Osteoblast (primary cell): Measurements from ENCODE around the gene DNAJB2. TPM values are rescaled to one million over a fixed set of nuclear protein-coding genes. Genes with fewer than 3 reads are reported as not detected.

ENCODE experiments used
- DNase-seq: peaks from one replicate; pipeline ENCODE4 v3.0.0; 2011; ENCODE audit warnings: low spot score, mixed read lengths; ENCODE audit not compliant: insufficient read length; ENCODE audit errors: missing footprints
- H2AFZ ChIP-seq: 2 replicates; pipeline ENCODE4 v1.6.0; 2011; ENCODE audit warnings: mild to moderate bottlenecking, low read length
- H3K27ac ChIP-seq: 2 replicates; pipeline ENCODE4 v1.5.1; 2011; ENCODE audit warnings: mild to moderate bottlenecking, low read depth, low read length, moderate library complexity
- H3K27me3 ChIP-seq: 2 replicates; pipeline ENCODE4 v1.6.0; 2012; ENCODE audit warnings: mild to moderate bottlenecking, control low read depth, inconsistent platforms, low read length, moderate library complexity; ENCODE audit not compliant: insufficient read depth
- H3K36me3 ChIP-seq: 2 replicates; pipeline ENCODE4 v1.5.1; 2011; ENCODE audit warnings: mild to moderate bottlenecking, low read length, control low read depth, moderate library complexity; ENCODE audit not compliant: insufficient read depth
- H3K4me1 ChIP-seq: 2 replicates; pipeline ENCODE4 v1.5.1; 2011; ENCODE audit warnings: mild to moderate bottlenecking, low read length, control low read depth, moderate library complexity; ENCODE audit not compliant: insufficient read depth
- H3K4me2 ChIP-seq: 2 replicates; pipeline ENCODE4 v1.6.0; 2011; ENCODE audit warnings: mild to moderate bottlenecking, low read length; ENCODE audit not compliant: insufficient read depth
- H3K4me3 ChIP-seq: fragments of 200-600 bp; sonication (generic); 3 replicates; pipeline ENCODE4 v1.5.1; 2012; ENCODE audit warnings: mild to moderate bottlenecking, low read length, inconsistent platforms; ENCODE audit not compliant: insufficient read depth
- H3K79me2 ChIP-seq: 2 replicates; pipeline ENCODE4 v1.6.0; 2012; ENCODE audit warnings: mild to moderate bottlenecking, low read length, control low read depth, inconsistent platforms; ENCODE audit not compliant: insufficient read depth
- H3K9me3 ChIP-seq: 2 replicates; pipeline ENCODE4 v1.5.1; 2011; ENCODE audit warnings: low read depth, low read length, control low read depth
- H4K20me1 ChIP-seq: 2 replicates; pipeline ENCODE4 v1.6.0; 2012; ENCODE audit warnings: mild to moderate bottlenecking, low read length, control low read depth; ENCODE audit not compliant: insufficient read depth
- small RNA-seq: library from RNA; depleted of rRNA; stranded (forward); fragments of <200 nt; gene quantifications from one replicate; pipeline ENCODE3, GENCODE V24; 2012
- total RNA-seq: library from RNA; depleted of rRNA; stranded (reverse); fragments of >200 nt; gene quantifications from 2 replicates; pipeline ENCODE4 v1.2.3, GENCODE V29; 2012
- TF ChIP-seq, protein P1 (sequence below): IDR thresholded peaks from 2 replicates; pipeline ENCODE4 v1.5.1; 2011; ENCODE audit warnings: mild to moderate bottlenecking, low read depth, low read length, moderate library complexity; ENCODE audit errors: extremely low read depth

The DNAJB2 gene
- total RNA-seq, 1 donor: 41.3 TPM

DNA sequence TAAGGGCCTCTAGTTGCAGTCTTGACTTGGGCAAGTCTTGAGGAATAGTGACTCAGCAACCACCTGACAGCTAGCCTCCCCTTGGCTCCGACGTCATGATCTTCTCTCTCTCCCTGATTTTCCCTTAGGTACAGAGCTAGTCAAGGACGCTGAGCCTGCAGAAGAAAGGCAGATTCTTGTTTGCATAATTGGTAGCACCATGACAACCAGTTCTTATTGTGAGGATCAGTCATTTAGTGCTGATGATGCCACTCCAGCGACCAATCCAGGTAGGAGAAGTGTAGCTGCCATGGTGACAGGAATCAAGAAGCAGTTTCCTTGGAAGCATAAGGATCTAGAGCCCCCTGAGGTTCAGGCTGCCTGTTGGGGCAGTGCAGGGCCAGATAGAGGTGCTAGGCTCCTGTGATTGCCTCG, 56.2 kb downstream of the DNAJB2 start:
- Histone ChIP-seq H3K4me1 (no peaks in the 10 kb centered on the region), H3K4me2 (no peak overlapping the region), H3K27ac (no peak overlapping the region), H3K9me3 (no peaks in the 10 kb centered on the region), H3K4me3 (no peak overlapping the region), H4K20me1 (no peaks in the 10 kb centered on the region), H2AFZ (no peak overlapping the region), H3K36me3 (no peaks in the 10 kb centered on the region), H3K27me3 (peaks cover 48% of the 10 kb centered on the region), H3K79me2 (no peaks in the 10 kb centered on the region)
- no peak for DNase-seq
- TF ChIP-seq, protein P1, sequence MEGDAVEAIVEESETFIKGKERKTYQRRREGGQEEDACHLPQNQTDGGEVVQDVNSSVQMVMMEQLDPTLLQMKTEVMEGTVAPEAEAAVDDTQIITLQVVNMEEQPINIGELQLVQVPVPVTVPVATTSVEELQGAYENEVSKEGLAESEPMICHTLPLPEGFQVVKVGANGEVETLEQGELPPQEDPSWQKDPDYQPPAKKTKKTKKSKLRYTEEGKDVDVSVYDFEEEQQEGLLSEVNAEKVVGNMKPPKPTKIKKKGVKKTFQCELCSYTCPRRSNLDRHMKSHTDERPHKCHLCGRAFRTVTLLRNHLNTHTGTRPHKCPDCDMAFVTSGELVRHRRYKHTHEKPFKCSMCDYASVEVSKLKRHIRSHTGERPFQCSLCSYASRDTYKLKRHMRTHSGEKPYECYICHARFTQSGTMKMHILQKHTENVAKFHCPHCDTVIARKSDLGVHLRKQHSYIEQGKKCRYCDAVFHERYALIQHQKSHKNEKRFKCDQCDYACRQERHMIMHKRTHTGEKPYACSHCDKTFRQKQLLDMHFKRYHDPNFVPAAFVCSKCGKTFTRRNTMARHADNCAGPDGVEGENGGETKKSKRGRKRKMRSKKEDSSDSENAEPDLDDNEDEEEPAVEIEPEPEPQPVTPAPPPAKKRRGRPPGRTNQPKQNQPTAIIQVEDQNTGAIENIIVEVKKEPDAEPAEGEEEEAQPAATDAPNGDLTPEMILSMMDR: no peak

Small RNA genes within 50 kb of the gene (small RNA-seq; reads per million reads assigned to genes)
- not detected for gene MIR153-1

Other genes with a start within 250 kb of the DNAJB2 start
- gene CFAP65, start 237.8 kb upstream of the DNAJB2 start, total RNA-seq: not detected in 2 replicates
- under 0.01 and 0.29 TPM in 2 replicates for gene IHH, start 218.4 kb upstream of the DNAJB2 start, total RNA-seq
- 21.7 and 23.0 TPM in 2 replicates for gene NHEJ1, start 118.6 kb upstream of the DNAJB2 start, total RNA-seq
- gene SLC23A3, start 109.3 kb upstream of the DNAJB2 start, total RNA-seq: 1.4 and 1.5 TPM in 2 replicates
- 26.1 and 26.5 TPM in 2 replicates for gene CNPPD1, start 102.4 kb upstream of the DNAJB2 start, total RNA-seq
- gene RETREG2, start 101.1 kb upstream of the DNAJB2 start, total RNA-seq: 109 and 121 TPM in 2 replicates
- 25.0 and 26.5 TPM in 2 replicates for gene ZFAND2B, start 72.6 kb upstream of the DNAJB2 start, total RNA-seq
- 26.2 and 28.2 TPM in 2 replicates for gene ABCB6, start 60.4 kb upstream of the DNAJB2 start, total RNA-seq
- 56.0 and 60.8 TPM in 2 replicates for gene ATG9A, start 49.7 kb upstream of the DNAJB2 start, total RNA-seq
- 35.1 TPM in 2 replicates for gene ANKZF1, start 49.6 kb upstream of the DNAJB2 start, total RNA-seq
- 13.0 and 21.0 TPM in 2 replicates for gene GLB1L, start 33.9 kb upstream of the DNAJB2 start, total RNA-seq
- gene STK16, start 33.9 kb upstream of the DNAJB2 start, total RNA-seq: 29.5 and 31.8 TPM in 2 replicates
- gene TUBA4B, start 26.1 kb upstream of the DNAJB2 start, total RNA-seq: not detected in 2 replicates
- 11.9 and 13.6 TPM in 2 replicates for gene TUBA4A, start 25.4 kb upstream of the DNAJB2 start, total RNA-seq
- under 0.01 and 1.2 TPM in 2 replicates for gene PTPRN, start 30.0 kb downstream of the DNAJB2 start, total RNA-seq
- not detected in 2 replicates for gene RESP18, start 53.4 kb downstream of the DNAJB2 start, total RNA-seq
- 60.7 and 67.3 TPM in 2 replicates for gene DNPEP, start 108.5 kb downstream of the DNAJB2 start, total RNA-seq
- gene DES, start 139.0 kb downstream of the DNAJB2 start, total RNA-seq: 0.72 and 1.2 TPM in 2 replicates
- gene SPEG, start 155.5 kb downstream of the DNAJB2 start, total RNA-seq: 24.2 and 26.4 TPM in 2 replicates
- 46.0 and 46.3 TPM in 2 replicates for gene GMPPA, start 219.5 kb downstream of the DNAJB2 start, total RNA-seq
- under 0.01 TPM in 1 of 2 replicates, not detected in the other for gene ASIC4, start 235.1 kb downstream of the DNAJB2 start, total RNA-seq